ENCODE results near the gene ZMIZ1.

ZMIZ1 gene

GRCh38 chr10:79200346-79200745 lies 131.6 kb downstream of the ZMIZ1 start:
- no peak for DNase-seq (ENCODE audit: low read depth in 1 of 2, low spot score in 1 of 2)

DNA sequence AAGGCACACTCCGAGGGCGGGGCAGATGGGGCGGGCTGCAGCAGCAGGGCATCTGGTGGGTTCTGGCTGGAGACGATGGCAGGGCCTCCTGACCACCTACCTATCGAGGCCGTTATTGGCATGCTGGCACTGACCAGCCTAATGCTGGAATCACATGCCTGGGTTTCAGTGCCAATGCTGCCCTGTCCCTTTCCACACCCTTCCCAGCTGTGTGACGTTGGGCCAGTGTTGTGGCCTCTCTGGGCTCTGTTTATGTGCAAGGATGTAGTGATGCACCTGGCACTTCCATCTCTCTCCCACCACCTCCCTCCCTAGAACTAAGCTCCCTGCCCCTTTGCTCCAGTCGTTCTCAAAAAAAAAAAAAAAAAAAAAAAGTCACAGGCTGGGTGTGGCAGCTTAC lies 132.9 kb downstream of the ZMIZ1 start:
- DNase-seq (ENCODE audit: low read depth in 1 of 2, low spot score in 1 of 2): no peak

DNA sequence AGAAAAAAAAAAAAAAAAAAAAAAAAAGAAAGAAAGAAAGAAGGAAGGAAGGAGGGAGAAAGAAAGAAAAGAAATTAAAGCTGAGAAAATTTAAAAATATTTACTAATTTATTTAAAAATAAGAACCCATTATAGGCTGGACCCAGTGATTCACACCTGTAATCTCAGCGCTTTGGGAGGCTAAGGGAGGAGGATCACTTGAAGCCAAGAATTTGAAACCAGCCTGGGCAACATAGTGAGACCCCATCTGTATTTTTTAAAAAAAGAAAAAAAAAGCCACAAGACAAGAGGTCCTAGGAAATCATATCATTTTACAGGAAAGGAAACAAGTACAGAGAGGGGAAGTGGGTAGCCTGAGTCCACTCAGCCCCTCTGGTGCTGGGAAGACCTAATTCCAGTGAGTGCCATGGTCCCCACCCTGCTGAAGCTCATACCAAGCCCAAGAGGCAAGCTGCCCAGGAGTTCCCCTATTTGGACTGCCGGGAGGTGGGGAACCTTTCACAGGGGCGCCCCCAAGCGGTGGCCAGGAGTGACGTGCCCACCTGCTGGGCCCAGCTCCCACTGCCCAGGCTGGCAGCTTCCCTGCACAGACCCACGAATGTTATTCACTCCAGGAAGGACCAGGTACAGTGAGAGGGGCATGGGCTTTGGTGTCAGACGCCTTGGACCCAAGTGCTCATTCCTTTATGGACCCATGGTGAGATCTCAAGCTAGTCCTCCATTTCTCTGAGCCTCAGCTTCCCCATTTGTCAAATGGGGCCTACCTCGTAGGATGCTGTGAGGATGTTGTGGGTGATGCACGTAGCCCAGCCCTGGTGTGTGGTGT lies 133.6 kb downstream of the ZMIZ1 start:
- DNase-seq (ENCODE audit: low read depth in 1 of 2, low spot score in 1 of 2): peak in 1 of 2 donors; percentile 18

- DNase-seq (ENCODE audit: low read depth in 1 of 2, low spot score in 1 of 2): no peak
Measured at GRCh38 chr10:79203014-79203644, 134.4 kb downstream of the ZMIZ1 start.

DNA sequence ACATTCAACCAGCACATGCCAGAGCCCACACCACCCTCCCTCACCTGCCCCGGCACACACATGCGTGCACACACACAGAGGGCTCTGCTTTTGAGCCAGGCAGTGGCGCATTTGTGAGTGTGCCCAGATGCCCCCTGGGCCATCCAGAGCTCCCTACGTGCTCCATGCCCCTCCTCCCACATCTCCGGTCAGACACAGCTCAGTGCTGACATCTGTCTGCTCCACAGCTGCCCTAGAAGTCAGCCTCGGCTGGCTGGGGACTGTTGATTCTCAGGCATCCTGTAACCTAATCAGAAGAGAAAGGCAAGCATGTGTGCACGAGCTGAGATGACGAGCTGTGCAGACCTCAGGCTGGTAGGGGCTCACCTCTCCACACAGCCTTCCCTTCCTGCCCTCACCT lies 135.1 kb downstream of the ZMIZ1 start:
- no peak for DNase-seq (ENCODE audit: low read depth in 1 of 2, low spot score in 1 of 2)

GRCh38 chr10:79206300-79207095 lies 137.7 kb downstream of the ZMIZ1 start:
- DNase-seq (ENCODE audit: low read depth in 1 of 2, low spot score in 1 of 2): no peak

DNA sequence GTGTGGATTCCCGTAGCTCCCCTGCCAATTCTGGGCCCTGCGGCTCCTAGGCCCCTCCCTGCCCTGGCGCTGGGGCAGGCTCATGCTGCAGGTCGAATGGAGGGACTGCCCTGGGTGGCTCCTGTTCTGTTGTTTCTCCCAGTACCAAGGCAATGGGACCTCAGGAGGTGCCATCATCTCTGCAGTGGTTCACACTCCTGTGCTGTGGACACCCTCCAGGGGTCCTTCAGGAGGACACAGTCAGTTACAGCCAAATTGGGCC lies 138.3 kb downstream of the ZMIZ1 start:
- no peak for DNase-seq (ENCODE audit: low read depth in 1 of 2, low spot score in 1 of 2)

- no peak for DNase-seq (ENCODE audit: low read depth in 1 of 2, low spot score in 1 of 2)
Measured at GRCh38 chr10:79207726-79208125, 139.0 kb downstream of the ZMIZ1 start.

GRCh38 chr10:79208251-79208983 lies 139.7 kb downstream of the ZMIZ1 start:
- no peak for DNase-seq (ENCODE audit: low read depth in 1 of 2, low spot score in 1 of 2)

- DNase-seq (ENCODE audit: low read depth in 1 of 2, low spot score in 1 of 2): no peak
Measured at GRCh38 chr10:79209340-79209739, 140.6 kb downstream of the ZMIZ1 start.

- no peak for DNase-seq (ENCODE audit: low read depth in 1 of 2, low spot score in 1 of 2)
Measured at GRCh38 chr10:79209831-79210230, 141.1 kb downstream of the ZMIZ1 start.

DNA sequence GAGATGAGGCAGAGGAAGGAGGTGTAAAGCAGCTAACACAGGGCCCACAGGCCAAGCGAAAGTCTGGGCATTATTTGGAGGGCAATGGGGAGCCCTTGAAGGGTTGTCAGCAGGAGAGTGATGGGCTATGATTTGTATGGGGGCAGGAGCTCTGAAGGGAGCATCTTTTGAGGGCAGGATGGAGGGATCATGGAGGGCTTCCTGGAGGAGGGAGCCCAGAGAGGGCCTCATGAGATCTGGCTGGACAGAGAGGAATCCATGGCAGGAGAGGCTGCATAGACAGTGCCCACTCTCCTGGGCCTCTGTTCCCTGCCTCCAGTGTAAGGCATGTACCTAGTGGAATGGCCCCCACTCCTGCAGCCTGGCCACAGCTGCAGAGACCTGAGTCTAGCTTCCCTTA lies 141.9 kb downstream of the ZMIZ1 start:
- no peak for DNase-seq (ENCODE audit: low read depth in 1 of 2, low spot score in 1 of 2)

GRCh38 chr10:79211616-79212015 lies 142.8 kb downstream of the ZMIZ1 start:
- no peak for DNase-seq (ENCODE audit: low read depth in 1 of 2, low spot score in 1 of 2)

DNA sequence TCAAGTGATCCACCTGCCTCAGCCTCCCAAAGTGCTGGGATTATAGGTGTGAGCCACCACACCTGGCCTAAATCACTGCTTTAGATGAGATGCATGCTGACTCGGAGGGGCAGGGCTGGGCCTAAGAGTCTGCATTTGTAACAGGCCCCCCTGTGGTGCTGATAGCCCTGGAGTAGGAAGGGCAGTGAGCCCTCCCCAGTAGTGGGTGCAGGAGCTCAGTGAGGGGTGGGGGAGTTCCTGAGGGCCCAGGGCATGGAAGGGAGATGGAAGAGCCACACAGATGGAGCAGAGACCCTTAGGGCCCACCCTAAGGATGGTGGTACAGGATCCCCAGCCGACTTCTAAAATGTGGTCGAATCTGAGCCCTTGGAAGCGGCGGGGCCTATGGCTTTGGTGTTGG lies 146.8 kb downstream of the ZMIZ1 start:
- no peak for DNase-seq (ENCODE audit: low read depth in 1 of 2, low spot score in 1 of 2)

DNA sequence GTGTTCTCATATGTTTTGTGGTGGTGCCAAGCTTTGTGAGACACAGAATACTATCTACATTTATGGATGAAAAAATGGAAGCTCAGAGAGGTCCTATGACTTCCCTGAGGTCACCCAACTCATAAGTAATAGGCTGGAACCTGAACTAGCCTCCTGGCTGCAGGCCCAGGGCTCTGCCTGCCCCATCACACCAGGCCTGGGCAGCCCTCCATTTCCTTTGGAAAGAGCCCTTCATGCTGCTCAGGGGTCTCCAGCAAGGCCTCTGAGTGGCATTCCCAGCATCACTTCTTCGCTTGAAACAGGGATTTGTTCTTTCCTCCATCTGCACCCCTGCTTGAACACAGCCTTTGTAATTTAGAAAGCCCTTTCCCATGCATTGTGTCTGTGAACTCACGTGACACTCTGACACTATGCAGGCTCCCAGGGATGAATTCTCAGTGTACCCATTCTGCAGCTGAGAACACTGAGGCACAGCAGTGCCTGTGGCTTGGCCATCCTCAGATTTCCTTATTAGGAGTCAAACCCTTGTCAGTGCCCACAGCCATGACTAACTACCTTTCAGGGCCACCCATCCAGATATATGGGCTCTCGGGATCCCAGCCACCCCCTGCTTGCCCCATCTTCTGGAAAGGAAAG lies 150.7 kb downstream of the ZMIZ1 start:
- no peak for DNase-seq (ENCODE audit: low read depth in 1 of 2, low spot score in 1 of 2)

DNA sequence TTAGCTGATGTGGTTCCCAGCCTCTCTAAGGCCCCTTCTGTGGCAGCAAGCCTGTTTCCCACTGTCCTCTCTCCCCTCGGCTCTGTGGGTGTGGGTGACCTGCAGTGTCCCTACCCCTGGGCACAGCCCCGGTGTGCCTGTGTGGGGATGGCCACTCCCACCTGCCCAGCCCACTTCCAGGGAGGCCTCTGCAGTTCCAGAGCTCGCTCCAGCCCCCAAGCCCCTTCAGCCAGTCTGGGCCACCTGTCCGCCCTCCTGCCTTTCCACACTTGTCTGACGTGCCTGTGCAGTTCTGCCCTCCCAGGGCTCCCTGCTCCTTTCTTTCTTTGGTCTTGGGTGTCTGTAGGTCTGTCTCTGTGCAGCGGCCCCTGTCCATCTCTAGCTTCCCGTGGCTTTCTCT lies 151.5 kb downstream of the ZMIZ1 start:
- DNase-seq (ENCODE audit: low read depth in 1 of 2, low spot score in 1 of 2): no peak

GRCh38 chr10:79221110-79222051 lies 152.6 kb downstream of the ZMIZ1 start:
- DNase-seq (ENCODE audit: low read depth in 1 of 2, low spot score in 1 of 2): no peak

DNA sequence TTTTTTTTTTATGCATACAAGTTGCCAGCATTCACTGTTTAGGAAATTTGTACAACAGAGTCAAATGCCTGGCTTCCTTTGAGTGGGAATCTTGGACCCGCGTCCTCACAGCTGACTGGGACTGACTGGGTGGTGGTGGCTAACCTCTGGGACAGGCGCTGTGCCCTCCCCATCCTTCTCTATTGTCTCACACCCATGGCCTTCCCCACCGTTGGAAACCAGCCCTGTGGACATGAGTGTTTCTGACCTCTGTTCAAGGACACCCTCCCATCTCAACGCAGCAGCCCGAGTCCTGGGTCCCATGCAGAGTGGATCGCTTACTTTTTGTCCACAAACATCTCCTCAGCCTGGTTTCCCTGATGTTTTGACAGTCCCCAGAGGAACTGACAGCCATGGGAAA lies 153.4 kb downstream of the ZMIZ1 start:
- no peak for DNase-seq (ENCODE audit: low read depth in 1 of 2, low spot score in 1 of 2)

DNA sequence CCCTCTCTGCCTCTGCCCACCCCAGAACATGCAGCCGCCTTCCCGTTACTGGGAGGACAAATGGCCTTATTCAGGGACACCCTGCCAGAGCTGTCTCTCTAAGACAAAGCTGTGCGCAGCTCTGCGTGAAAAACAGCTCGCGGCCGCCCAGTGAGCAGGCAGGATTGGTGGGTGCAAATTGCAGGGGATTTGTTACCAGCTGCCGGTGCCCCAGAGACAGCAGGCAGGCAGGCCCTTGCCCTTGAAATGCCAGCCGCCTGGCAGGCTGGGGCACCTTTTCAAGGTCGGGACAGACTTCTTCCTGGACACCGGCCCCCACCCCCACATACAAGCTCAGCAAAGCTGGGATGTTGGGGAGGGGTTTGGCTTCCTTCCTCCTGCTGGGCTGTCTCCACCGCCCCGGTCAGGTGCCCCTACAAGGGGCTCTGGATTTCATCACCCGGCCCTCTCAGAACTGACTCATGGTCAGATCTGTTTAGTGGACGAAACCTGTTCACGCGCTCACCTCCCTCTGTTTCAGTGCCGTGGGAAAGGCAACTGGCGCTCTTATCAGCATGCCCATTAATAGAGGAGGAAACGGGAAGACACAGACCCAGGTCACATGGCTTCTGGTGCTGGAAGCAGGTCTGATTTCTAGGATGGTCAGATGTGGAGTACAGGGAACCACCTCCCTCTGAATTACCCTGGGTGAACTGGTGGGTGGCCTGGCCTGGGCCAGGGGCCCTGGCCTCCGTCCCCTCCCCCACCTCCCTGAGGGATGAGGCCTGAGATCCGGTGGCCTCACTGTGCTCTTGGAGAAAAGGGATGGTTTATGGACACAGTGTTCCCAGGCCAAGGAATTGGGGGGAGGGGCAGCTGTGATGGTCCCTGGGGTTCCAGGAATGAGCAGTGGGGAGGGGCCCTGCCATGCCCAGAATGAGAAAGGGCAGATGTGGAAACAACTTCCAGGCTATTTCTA lies 154.6 kb downstream of the ZMIZ1 start:
- no peak for DNase-seq (ENCODE audit: low read depth in 1 of 2, low spot score in 1 of 2)
